OCI-LY3 (cell line): Measurements from ENCODE around the gene TMEM178B.

Experiments used
- H2AFZ ChIP-seq: fragments of 200-600, 300-600 bp; shearing (Covaris generic); 2 replicates; pipeline ENCODE4 v1.6.0; 2014; ENCODE audit warnings: antibody characterized with exemption, low read depth, low read length
- H3K27ac ChIP-seq: fragments of 200-600, 300-600 bp; sonication (generic); 2 replicates; pipeline ENCODE4 v1.5.1; 2014; ENCODE audit warnings: mild to moderate bottlenecking, low read length, moderate library complexity, mixed read lengths
- H3K27me3 ChIP-seq: fragments of 200-600, 300-600 bp; sonication (generic); 2 replicates; pipeline ENCODE4 v1.6.1; 2014; ENCODE audit warnings: low read depth, low read length, mixed read lengths
- H3K36me3 ChIP-seq: fragments of 200-600, 300-600 bp; sonication (generic); replicated peaks from 2 replicates; pipeline ENCODE3; 2014; ENCODE audit warnings: low read depth, low read length, mixed read lengths
- H3K4me1 ChIP-seq: fragments of 300-600, 200-600 bp; sonication (generic); 2 replicates; pipeline ENCODE4 v1.6.1; 2014; ENCODE audit warnings: low read length, mixed read lengths
- H3K4me2 ChIP-seq: fragments of 200-600, 300-600 bp; sonication (generic); 2 replicates; pipeline ENCODE4 v1.6.1; 2014; ENCODE audit warnings: low read length, mixed read lengths
- H3K4me3 ChIP-seq: fragments of 300-600, 200-600 bp; sonication (generic); 2 replicates; pipeline ENCODE4 v1.5.1; 2014; ENCODE audit warnings: antibody characterized with exemption, mild to moderate bottlenecking, low read length, moderate library complexity
- H3K79me2 ChIP-seq: fragments of 300-600, 200-600 bp; shearing (Covaris generic); 2 replicates; pipeline ENCODE4 v1.6.1; 2014; ENCODE audit warnings: mild to moderate bottlenecking, low read length, mixed read lengths
- H3K9ac ChIP-seq: fragments of 300-600, 200-600 bp; shearing (Covaris generic); 2 replicates; pipeline ENCODE4 v1.6.0; 2014; ENCODE audit warnings: mild to moderate bottlenecking, low read length, moderate library complexity
- H3K9me3 ChIP-seq: fragments of 200-600, 300-600 bp; shearing (Covaris generic); 2 replicates; pipeline ENCODE4 v1.6.1; 2014; ENCODE audit warnings: low read length, mixed read lengths; ENCODE audit not compliant: insufficient read depth
- H4K20me1 ChIP-seq: fragments of 200-600, 300-600 bp; sonication (generic); 2 replicates; pipeline ENCODE4 v1.6.1; 2016; ENCODE audit warnings: low read length, mixed read lengths; ENCODE audit not compliant: insufficient read depth
- EZH2phosphoT487 ChIP-seq: fragments of 200-600 bp; shearing (Covaris generic); IDR thresholded peaks from 2 replicates; pipeline ENCODE4 v1.6.1; 2018; ENCODE audit warnings: antibody characterized with exemption, mixed run types, low read depth
- TF ChIP-seq, protein P1 (sequence below): fragments of 200-600, 300-600 bp; sonication (generic); IDR thresholded peaks from 2 replicates; pipeline ENCODE4 v1.5.1; 2014; ENCODE audit warnings: antibody characterized with exemption, low read length, low read depth

Gene TMEM178B

DNA sequence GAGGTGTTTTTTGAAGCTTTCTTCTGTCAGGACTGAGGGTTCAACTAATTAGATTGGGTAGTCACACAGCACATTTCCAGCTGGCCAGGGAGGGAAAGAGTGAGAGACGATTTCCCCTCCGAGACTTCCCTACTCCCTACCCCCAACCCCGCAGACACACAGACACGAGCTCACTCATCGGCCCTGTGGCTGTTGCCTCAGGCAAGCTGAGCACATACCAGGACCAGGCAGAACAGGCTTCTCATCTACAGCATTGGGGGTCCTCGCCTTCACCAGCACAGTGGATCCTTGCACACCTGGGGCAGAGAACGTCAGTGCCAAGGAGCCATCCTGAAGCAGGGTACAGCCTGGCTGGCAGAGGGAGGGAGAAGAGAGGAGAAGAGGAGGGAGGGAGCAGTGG, 144.1 kb downstream of the TMEM178B start:
- H3K4me1 ChIP-seq = no peaks in the 10 kb centered on the region
- H3K9ac ChIP-seq = no peak overlapping the region
- no peaks in the 10 kb centered on the region for H3K79me2 ChIP-seq
- H3K36me3 ChIP-seq = no peaks in the 10 kb centered on the region
- H4K20me1 ChIP-seq = peaks cover 4% of the 10 kb centered on the region; the same call in 1 of the 2 replicates
- H3K9me3 ChIP-seq = no peaks in the 10 kb centered on the region
- no peak overlapping the region for H2AFZ ChIP-seq
- no peak overlapping the region for H3K27ac ChIP-seq
- no peak overlapping the region for H3K4me2 ChIP-seq
- H3K27me3 ChIP-seq = no peaks in the 10 kb centered on the region
- no peak overlapping the region for H3K4me3 ChIP-seq
- TF ChIP-seq, protein P1, sequence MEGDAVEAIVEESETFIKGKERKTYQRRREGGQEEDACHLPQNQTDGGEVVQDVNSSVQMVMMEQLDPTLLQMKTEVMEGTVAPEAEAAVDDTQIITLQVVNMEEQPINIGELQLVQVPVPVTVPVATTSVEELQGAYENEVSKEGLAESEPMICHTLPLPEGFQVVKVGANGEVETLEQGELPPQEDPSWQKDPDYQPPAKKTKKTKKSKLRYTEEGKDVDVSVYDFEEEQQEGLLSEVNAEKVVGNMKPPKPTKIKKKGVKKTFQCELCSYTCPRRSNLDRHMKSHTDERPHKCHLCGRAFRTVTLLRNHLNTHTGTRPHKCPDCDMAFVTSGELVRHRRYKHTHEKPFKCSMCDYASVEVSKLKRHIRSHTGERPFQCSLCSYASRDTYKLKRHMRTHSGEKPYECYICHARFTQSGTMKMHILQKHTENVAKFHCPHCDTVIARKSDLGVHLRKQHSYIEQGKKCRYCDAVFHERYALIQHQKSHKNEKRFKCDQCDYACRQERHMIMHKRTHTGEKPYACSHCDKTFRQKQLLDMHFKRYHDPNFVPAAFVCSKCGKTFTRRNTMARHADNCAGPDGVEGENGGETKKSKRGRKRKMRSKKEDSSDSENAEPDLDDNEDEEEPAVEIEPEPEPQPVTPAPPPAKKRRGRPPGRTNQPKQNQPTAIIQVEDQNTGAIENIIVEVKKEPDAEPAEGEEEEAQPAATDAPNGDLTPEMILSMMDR = no peak
- no peak for TF ChIP-seq EZH2phosphoT487

- Histone ChIP-seq H3K4me3 (no peak overlapping the region), H3K27me3 (no peaks in the 10 kb centered on the region), H3K9ac (no peak overlapping the region), H3K79me2 (no peaks in the 10 kb centered on the region), H2AFZ (no peak overlapping the region), H3K9me3 (no peaks in the 10 kb centered on the region), H3K4me2 (no peak overlapping the region), H3K36me3 (no peaks in the 10 kb centered on the region), H3K4me1 (no peaks in the 10 kb centered on the region), H3K27ac (no peak overlapping the region), H4K20me1 (peaks cover 4% of the 10 kb centered on the region; the same call in 1 of the 2 replicates)
- no peak for TF ChIP-seq EZH2phosphoT487
- TF ChIP-seq, protein P1 = no peak
Measured at GRCh38 chr7:141218941-141219340, 145.1 kb downstream of the TMEM178B start.

- Histone ChIP-seq H3K36me3 (no peaks in the 10 kb centered on the region), H2AFZ (no peak overlapping the region), H3K27ac (no peak overlapping the region), H3K27me3 (no peaks in the 10 kb centered on the region), H4K20me1 (peaks cover 4% of the 10 kb centered on the region), H3K4me2 (no peak overlapping the region), H3K4me1 (peaks cover under 1% of the 10 kb centered on the region; the same call in 1 of the 2 replicates), H3K9ac (no peak overlapping the region), H3K79me2 (no peaks in the 10 kb centered on the region), H3K4me3 (no peak overlapping the region), H3K9me3 (no peaks in the 10 kb centered on the region)
- TF ChIP-seq, protein P1 = peak; percentile 58
- no peak for TF ChIP-seq EZH2phosphoT487
Measured at GRCh38 chr7:141220263-141220880, 146.5 kb downstream of the TMEM178B start.

DNA sequence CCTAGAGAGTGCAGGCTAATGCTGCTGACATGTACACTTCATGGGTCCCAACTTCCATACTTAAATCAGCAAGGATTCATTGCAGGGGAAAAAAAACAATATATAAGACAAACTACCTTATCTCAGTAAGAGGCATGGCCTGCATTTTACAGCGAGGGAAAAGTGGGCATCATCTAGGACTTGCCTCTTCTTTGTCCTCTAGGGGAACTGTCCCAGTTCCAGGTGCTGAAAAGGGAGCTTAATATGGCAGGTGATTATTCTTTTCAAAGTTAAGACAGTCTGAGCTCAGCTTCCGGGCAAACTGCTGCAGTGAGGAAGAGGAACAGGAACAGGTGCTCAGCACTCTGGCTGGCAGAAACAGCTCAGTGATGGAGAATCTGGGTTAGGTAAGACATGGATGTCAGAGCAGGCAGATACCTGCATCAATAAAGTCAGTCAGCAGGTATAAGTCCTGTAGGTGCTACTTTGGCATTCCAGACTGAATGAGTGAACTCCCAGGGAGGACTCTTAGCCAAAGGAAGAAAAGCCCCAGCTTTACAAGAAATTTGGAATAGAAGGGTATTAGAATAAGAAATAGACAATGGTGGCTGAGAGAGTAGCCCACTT, 147.2 kb downstream of the TMEM178B start:
- H3K4me2 ChIP-seq = no peak overlapping the region
- no peak for TF ChIP-seq EZH2phosphoT487
- TF ChIP-seq, protein P1 = no peak
- no peaks in the 10 kb centered on the region for H3K9me3 ChIP-seq
- H3K4me1 ChIP-seq = peaks cover 8% of the 10 kb centered on the region
- no peak overlapping the region for H3K27ac ChIP-seq
- no peak overlapping the region for H2AFZ ChIP-seq
- H3K36me3 ChIP-seq = no peaks in the 10 kb centered on the region
- H3K79me2 ChIP-seq = no peaks in the 10 kb centered on the region
- no peak overlapping the region for H3K4me3 ChIP-seq
- no peak overlapping the region for H3K9ac ChIP-seq
- H4K20me1 ChIP-seq = peaks cover 11% of the 10 kb centered on the region
- H3K27me3 ChIP-seq = no peaks in the 10 kb centered on the region
